ENCODE data around the gene ENGASE. TPM values are rescaled to one million over a fixed set of nuclear protein-coding genes. Genes with fewer than 3 reads are reported as not detected.

ENGASE gene
- total and polyA plus RNA-seq, 2 experiments from 2014 or later = 9.0 to 27.1 TPM

- H3K36me3 Mint-ChIP-seq (ENCODE audit: low read depth) = no peaks in the 10 kb centered on the region; the same call in 2 of the 3 replicates
- H3K4me1 ChIP-seq (ENCODE audit: insufficient read depth) = peaks cover 7% of the 10 kb centered on the region
- no peak overlapping the region for H3K27ac Mint-ChIP-seq
- TF ChIP-seq CTCF (conservative IDR thresholded peaks at IDR 0.05; ENCODE audit: low read depth in 2 of 2) (no peak), JUNB (IDR thresholded peaks at IDR 0.05; ENCODE audit: unreplicated experiment) (no peak), REST (IDR thresholded peaks at IDR 0.05; ENCODE audit: unreplicated experiment) (no peak), EZH2phosphoT487 (IDR thresholded peaks at IDR 0.05; ENCODE audit: unreplicated experiment) (no peak), STAT1 (IDR thresholded peaks at IDR 0.05; ENCODE audit: unreplicated experiment) (no peak), ZNF331 (CRISPR knock-in tag; IDR thresholded peaks at IDR 0.05; ENCODE audit: low read depth) (no peak), EZH2 (IDR thresholded peaks at IDR 0.05; ENCODE audit: low read depth, unreplicated experiment) (no peak), POLR2AphosphoS5 (IDR thresholded peaks at IDR 0.05; ENCODE audit: low read depth) (no peak), ZNF114 (CRISPR knock-in tag; IDR thresholded peaks at IDR 0.05) (no peak), ETS1 (IDR thresholded peaks at IDR 0.05) (no peak), CREB1 (CRISPR knock-in tag; IDR thresholded peaks at IDR 0.05; ENCODE audit: low read depth) (no peak), ZNF462 (CRISPR knock-in tag; IDR thresholded peaks at IDR 0.05) (no peak), NANOG (IDR thresholded peaks at IDR 0.05; ENCODE audit: borderline replicate concordance) (no peak)
- no peaks in the 10 kb centered on the region for H3K79me2 ChIP-seq (replicated peaks; ENCODE audit: insufficient read depth)
- H3K4me1 Mint-ChIP-seq = peaks cover 16% of the 10 kb centered on the region
- H3F3A ChIP-seq (replicated peaks; ENCODE audit: low read depth) = 0 out of 2 replicates have a peak, but pooled peaks cover 2% of the 10 kb centered on the region
- no peak overlapping the region for H2AFZ ChIP-seq
- H3K27me3 ChIP-seq (ENCODE audit: insufficient read depth) = peaks cover 50% of the 10 kb centered on the region
- no peaks in the 10 kb centered on the region for H4K20me1 ChIP-seq (replicated peaks; ENCODE audit: insufficient read depth)
- H3K4me3 ChIP-seq = no peak overlapping the region
- H3K9me2 ChIP-seq (ENCODE audit: insufficient read depth) = no peaks in the 10 kb centered on the region
- peak overlapping the region; percentile 36; the same call in 1 of the 3 replicates for H3K4me3 Mint-ChIP-seq
- no peaks in the 10 kb centered on the region; the same call in 2 of the 3 replicates for H3K9me3 Mint-ChIP-seq
- H3K27ac ChIP-seq (ENCODE audit: low read depth) = no peak overlapping the region
- no peak overlapping the region for H3K4me2 ChIP-seq
- H3K27me3 Mint-ChIP-seq (ENCODE audit: insufficient read depth, low read depth, poor library complexity) = peaks cover 53% of the 10 kb centered on the region
- no peaks in the 10 kb centered on the region for H3K36me3 ChIP-seq (ENCODE audit: insufficient read depth)
- ATAC-seq (no peak), DNase-seq (ENCODE audit: low spot score) (no peak)
Observed at GRCh38 chr17:79026376-79027273, 48.0 kb upstream of the ENGASE start.

All from GM23338 (cell line).